Measurements from ENCODE around the gene LIPC.

Gene LIPC

DNA sequence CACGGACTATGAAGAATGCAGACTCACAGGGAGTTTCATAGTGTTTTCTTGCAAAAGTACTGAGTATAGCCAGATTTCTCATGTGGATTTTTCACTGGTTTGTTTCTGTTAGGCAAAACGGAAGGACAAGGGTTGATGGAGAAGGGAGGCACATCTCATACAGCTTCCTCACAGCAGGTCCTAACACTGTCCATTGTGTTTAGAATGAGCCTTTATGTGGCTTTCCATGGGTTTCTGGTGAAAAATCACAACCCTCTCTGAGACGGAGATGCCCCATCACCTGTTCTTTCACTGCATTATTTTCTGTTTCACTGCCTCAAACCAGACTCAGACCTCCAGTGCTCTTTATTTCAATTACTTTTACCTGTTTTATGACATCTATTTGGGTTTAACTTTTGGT, 25.0 kb upstream of the LIPC start:
- DNase-seq (ENCODE audit: low read depth): no peak

DNA sequence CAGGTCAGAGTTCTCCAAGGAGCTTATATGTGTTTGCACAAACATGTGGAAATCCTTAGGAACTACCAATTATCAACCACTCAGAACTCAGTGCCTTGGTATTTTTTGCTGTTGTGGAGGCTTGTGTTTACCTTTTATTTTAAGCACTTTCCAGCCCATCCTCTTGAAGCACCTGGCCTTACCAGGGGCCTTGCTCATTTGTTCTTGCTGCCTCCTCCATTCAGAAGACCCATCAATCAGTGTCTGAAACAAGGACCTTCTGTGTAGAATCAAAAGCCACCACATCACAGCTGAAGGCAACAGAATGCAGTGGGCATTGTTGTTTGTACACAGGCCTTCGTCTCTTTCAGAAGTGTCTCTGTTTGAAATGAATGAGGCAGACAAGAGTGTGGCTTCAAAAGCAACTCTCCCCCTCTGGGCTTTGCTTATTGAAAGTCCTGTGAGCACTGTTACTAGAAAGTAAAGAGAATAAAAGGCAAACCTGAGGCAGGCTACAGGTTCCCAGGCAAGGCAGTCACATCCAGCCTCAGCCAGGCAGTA, 24.5 kb upstream of the LIPC start:
- no peak for DNase-seq (ENCODE audit: low read depth)

DNA sequence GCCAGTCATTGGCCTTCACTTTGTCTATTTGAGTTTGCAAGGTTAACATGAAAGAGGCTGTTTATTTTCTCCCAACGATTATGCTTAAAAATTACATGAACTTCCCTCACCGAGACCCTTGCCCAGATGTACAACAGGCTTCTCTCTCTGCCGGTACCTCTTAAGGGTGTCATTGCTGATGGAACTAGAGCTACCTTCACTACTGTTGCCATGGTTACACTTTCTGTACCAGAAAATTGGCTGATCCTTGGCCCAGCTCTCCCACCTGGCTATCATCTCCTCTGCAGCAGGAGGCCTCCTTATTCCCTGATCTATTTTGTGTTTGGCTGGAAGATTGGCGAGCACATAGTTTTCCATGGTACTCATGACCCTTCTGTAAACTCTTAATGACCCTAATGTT, 24.0 kb upstream of the LIPC start:
- no peak for DNase-seq (ENCODE audit: low read depth)

DNA sequence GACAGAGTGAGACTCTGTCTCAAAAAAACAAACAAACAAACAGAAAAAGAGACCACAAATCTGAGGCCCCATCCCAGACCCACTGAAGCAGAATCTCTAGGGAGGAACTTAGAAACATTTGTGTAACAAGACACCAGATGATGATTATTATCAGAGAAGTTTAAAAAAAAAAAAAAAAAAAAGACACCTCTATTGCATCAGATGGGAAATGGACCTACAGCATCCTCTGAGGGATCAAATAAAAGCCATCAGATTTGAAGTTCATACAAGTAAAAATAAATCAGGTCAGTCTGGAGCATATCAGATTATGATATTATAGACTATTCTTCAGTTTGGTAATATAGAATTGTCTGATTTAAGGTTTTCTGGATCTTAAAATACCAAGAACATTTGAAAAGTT, 21.9 kb upstream of the LIPC start:
- no peak for DNase-seq (ENCODE audit: low read depth)

DNA sequence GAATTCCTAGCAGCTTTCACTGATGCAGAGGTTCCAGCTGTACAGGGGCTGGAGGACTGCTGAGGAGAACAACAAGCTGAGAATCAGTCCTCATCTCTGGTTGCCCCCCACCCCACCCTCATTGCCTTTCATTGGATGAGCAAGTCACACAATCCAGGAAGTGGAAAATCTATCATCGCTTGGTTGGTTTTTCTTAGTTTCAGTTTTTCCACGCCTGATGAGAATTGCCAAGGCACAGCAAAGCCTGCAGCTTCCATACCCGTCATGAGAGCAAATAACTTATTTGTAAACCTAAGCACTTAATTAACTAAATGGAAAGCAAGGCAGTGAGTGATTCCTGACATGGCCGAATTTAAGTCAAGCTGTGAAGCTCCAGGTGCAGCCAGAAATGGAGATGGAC, 21.4 kb upstream of the LIPC start:
- peak; percentile 23 for DNase-seq (ENCODE audit: low read depth)

DNA sequence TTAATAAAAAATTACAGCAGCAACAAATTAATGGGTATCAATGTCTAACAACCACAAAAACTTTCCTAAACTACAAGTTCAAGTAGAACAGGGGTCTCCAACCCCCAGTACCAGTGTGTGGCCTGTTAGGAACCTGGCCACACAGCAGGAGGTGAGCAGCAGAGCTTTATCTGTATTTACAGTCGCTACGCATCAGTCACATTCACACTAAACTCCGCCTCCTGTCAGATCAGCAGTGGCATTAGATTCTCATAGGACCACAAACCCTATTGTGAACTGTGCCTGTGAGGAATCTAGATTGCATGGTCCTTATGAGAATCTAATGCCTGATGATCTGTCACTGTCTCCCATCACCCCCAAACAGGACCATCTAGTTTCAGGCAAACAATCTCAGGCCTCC, 18.5 kb upstream of the LIPC start:
- DNase-seq (ENCODE audit: low read depth): no peak

DNA sequence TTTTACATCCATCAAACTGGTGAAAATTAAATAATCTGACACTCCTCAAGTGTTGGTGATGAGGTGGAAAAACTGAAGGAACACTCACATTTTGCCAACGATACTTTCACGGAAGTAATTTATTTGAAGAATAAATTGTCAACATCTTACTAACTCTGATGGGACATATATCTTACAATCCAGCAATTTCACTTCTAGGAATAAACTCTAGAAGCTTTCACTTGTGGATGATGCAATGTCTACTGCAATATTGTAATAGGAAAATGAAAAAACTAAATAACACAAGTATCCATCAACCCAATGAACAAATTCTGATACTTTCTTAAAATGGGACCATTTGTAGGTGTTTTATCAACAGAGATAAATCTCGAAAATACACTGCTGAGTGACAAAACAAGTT, 16.2 kb upstream of the LIPC start:
- DNase-seq (ENCODE audit: low read depth): no peak

DNA sequence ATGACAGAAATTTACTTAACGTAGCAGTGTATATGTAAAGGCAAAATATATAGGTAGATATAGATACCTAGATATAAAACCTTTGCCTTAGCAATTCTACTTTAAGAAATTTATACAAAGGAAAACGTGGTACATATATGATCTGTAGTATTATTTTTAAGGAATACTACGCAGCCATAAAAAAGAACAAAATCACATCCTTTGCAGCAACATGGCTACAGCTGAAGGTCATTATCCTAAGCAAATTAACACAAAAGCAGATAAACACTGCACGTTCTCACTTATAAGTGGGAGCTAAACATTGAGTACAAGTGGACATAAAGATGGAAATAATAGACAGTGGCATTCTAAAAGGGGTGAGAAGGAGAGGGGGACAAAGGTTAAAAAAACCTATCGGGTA, 14.8 kb upstream of the LIPC start:
- no peak for DNase-seq (ENCODE audit: low read depth)

DNA sequence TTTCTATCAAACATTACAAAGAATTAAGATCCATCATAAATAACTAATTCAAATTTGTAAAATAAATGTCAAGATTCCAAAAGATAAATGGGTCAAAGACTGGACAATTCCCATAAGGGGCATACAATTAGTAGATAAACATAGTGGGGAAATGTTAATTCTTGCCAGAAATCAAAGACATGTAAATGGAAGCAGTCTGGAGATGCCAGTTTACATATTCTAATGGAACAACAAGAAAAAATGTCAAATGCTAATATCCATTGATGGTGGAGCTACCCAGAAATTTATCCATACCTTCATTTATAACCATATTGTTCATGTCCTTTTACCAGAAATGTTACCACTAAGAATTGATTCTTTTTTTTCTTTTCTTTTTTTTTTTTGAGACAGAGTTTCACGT, 13.7 kb upstream of the LIPC start:
- DNase-seq (ENCODE audit: low read depth): no peak

DNA sequence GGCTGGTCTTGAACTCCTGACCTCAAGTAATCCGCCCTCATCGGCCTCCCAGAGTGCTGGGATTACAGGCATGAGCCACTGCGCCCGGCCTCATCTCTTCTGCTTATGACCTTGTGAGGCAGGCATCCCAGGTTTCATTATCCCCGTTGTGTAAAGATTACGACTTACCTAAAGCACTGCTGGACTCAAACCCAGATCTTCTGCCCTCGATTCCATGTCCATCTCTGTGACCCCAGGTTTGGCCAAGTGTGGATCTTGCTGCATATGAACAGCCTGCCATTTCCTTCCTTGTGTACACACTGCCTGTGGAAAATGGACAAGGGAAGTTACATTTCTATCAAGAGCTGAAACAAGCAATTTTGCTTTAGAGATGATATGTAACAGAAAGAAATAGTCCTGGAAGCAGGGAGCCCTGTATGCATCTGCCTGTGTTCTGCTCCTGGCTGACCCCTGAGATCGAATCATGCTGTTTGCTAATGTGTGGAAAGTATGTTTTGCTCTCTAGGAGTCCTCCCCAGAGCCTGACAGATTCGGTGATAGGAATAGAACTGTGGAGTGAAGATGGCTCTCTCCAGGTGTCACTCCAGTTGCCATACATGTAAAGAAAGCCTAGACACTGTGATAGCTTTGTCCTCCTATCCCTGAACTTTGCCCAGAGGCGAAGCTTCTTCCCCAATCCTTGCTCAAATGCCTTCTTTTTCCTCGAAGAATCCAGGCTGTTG, 11.8 kb upstream of the LIPC start:
- DNase-seq (ENCODE audit: low read depth): no peak

DNA sequence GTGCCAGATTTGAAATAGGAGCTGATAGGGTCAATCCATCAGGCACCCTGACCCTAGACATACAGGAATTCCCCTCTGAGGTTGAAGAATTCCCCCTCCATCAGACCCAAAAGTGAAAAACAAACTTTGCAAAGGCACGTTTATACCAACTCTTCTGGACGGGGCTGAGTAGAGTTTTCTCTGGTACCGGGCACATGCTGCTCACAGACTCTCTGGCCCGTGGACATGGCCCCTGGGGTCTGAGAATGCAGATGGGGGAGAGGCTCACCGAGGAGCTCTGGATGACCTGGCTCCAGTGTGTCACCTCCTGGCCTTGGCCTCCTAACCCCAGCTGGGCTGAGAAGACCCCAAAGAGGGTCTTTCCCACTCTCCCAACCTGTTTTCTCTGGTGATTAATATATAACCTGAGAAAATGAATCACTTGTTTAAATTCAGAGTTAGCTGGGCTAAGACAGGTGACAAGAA, 11.2 kb upstream of the LIPC start:
- no peak for DNase-seq (ENCODE audit: low read depth)

DNA sequence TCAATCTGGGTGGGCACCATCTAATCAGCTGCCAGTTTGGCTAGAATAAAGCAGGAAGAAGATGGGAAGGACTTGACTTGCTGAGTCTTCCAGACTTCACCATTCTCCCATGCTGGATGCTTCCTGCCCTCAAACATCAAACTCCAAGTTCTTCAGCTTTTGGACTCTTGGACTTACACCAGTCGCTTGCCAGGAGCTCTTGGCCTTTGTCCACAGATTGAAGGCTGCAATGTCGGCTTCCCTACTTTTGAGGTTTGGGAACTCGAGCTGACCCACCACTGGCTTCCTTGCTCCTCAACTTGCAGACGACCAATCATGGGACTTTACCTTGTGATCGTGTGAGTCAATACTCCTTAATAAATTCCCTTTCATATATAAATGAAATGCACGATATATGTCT, 8.6 kb upstream of the LIPC start:
- DNase-seq (ENCODE audit: low read depth): no peak

DNA sequence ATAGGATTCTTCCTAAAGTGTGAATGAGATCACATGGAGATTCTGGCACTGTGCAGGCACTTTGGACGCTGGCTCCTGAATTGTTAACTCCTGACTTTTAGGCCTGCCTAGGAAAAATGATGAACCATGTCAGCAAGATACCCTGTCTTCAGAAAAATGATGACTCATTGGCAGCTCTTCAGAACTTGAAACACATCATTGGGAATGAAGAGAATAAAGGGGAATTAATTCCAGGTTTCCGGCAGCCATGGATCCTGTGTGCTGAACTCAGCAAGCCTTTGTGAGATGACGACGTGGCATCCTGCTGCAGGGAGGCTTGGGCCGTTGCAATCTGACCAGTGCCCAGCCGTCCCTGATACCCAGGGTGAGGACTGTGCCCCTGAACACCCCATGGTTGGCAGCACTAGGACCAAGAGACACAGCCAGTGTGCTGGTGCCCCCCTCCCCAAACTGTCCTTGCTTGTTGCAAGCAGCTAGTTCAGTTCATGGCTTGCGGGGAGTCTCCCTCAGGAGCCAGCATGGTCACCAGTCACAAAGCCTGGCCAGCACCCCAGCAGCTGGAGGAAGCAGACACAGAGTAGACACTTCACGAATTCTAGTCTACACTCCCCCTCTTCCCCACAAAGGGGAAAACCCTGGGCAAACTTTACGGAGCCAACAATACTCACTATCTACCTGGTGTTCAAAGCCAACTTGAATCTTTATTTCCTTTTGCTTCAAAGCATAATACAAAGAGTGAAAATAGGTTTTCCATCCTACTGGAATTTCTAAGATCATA, 7.8 kb upstream of the LIPC start:
- DNase-seq (ENCODE audit: low read depth): no peak

DNA sequence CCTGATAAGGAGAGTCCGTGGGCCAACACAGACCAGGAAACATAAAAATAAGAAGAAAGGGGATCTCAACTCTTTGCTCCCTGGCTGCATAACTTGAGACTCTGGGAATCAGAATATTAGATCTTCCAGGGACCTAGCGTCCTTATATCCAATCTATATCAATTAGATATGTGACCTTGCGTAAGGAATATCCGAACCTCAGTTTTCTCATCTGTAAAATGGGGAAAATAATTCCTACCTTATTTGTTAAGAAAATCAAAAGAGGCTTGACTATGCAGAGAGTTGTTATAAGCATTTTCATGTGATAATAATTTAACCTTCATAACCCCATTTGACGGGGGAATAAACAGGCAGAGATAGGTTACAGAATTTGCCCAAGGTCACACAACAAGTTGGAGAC, 7.1 kb upstream of the LIPC start:
- DNase-seq (ENCODE audit: low read depth): no peak

DNA sequence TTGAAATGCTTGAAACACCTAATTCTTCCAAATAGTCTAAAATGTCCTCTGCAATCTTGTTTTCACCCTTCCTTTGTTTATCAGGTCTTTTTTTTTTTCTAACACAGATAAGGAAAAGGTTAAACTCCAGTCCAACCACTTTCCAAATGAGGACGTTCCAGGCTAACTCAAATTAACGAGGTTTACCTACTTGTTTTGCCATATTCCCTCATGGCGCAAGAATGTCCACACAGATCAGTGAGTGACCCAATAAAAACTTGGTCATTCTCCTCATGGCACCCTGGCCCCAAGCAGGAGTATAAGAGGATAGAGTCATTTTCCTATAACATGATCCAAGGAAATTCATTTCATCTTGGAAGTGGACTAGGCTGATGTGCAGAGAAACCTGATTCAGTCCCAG, 6.6 kb upstream of the LIPC start:
- DNase-seq (ENCODE audit: low read depth): no peak

DNA sequence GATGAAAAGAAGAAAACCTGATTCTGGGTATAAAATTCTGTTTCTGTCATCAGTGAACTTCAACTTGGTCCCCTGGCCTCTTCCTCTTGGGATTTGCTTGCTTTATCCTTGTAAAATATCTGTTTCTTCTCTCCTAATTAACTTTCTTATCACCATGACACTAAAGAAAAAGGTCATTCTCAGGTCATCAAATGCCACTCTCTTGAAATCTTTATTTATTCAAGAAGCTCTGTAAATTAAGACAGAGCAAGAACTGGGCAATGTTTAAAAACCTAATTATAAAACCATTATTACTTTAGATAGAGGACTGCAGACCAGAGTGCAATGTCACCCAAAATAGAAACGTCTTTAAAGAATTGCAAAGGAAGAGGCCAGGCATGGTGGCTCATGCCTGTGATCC, 6.0 kb upstream of the LIPC start:
- no peak for DNase-seq (ENCODE audit: low read depth)

DNA sequence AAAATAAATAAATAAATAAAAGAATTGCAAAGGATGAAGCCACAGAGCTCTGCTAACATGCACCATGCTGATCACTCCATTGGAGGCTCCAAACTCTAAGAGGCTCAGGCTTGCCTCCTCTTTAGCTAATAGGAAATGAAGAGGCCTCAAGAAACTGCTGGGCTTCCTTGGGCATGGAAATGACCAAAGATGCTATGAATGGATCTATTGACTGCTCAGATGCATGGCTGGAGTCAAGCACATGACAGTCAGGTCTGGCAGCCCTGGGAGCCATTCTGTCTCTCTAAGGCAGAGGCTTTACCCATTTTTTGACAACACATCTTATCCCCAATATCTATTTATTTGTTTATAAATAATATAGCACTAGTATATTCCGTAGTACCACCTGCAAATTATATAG, 5.3 kb upstream of the LIPC start:
- no peak for DNase-seq (ENCODE audit: low read depth)

DNA sequence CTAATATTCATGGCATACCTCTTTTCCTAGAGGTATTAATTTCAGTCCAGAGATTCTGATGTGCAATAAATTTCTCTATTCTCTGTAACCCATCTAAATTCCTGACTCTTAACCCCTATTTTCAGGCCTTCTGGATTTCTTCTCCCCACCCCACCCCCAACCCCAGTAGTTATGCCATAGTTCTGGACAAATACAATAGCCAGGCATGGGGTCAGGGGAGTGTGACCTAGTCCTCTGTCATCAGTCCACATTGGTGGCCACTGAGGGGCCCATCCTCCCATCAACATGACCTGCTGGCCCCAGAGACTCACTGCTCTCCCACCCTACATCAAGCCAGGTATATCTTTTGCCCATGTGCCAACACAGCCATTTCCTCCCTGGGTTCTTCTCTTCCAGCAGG, 3.8 kb upstream of the LIPC start:
- DNase-seq (ENCODE audit: low read depth): no peak

DNA sequence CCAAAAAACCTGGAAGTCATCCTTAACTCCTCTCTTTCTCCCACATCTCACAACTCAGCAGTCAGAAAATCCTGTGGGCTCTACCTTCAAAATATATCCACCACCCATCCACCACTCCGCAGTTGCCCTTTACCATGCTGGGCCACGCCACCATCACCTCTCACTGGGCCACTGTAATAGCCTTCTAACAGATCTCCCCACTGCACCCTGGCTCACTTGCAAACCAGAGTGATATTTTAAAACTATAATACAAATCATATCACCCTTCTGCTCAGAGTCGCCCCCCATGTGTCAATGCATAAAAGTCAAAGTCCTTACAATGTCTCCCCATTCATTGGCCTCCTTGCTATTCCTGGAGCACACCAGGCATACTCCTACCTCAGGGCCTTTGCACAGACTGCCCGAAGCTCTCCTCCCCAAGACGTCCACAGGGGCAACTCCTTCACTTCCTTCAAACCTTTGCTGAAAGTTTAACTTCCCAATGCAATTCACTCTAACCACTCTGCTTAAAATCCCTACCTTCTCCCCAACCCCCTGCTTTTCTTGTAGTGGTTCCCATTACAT, 1.5 kb upstream of the LIPC start:
- DNase-seq (ENCODE audit: low read depth): no peak

DNA sequence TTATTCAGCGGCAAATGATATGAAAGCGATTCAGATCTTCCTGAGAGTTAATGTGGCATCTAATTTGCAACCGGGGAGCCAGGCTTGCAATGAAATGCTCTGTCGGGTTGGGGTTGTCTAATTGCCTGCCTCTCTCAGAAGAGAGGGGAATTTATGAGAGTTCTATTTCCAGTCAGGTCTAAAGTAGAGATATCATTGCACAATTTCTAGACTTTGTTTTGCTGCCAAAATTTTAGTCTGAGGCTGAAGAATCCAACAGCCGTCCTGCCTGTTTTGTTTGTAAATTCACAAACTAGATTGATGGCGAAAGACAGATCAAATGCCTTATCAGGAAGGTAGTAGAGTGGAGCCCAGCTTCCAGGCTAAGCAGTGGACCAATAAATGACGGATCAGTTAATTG, 610 bp downstream of the LIPC start:
- no peak for DNase-seq (ENCODE audit: low read depth)

DNA sequence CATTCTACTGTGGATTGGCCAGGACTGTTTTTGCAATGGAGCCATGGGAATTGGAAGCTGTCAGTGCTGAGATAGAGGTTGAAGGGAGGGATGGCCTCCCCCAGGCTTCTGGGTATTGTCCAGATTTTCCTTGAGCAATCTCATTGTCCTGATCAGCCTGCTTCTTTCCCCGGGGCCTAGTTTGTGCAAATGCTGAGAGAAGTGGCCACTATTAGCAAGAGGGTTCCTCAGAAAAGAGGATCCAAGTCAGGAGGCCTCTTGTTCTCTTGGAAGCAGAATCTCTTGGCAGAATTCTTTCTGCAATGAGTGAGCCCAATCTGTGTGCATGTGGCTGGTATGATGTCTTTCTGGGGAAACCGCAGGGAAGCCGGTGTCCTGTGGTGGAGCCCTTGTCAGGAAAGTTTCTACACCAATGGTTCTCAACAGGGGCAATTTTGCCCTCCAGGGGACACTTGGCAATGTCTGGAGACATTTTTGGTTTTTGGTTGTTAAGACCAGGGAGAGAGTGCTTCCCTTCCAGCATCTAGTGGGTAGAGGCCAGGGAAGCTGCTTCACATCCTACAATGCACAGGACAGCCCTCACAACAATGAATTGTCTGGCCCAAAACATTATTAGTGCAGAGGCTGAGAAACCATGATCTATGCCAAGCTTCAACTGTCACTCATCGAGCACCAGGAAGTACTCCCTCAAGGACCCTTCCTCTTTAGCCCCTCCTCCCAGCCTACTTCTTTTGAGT, 2.0 kb downstream of the LIPC start:
- no peak for DNase-seq (ENCODE audit: low read depth)

DNA sequence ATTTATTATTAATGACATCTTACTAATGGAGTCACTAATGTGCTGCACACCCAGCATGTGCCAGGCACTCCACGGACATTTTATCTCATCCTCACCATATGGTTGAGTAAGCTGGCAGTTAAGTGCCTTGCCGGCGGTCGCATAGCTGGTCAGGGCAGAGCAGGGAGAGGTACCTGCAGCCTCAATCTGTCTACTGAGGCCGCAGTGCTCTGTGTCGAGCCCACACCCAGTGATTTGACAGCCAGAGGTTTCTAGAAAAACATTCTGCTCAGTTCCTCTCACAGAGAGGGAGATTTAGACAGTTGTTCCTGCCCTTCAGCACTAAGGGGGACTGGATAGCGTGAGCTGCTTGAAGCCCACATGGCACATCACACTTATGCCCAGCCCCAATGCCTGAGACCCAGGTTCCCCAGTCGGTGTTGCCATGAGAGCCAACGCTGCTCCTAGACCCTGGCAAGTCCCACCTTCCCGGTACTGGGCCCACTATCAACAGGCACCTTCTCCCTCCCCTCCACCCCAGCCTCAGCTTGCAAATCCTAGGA, 2.6 kb downstream of the LIPC start:
- no peak for DNase-seq (ENCODE audit: low read depth)

Measured in activated T-cell treated with anti-CD3 and anti-CD28 coated beads for 48 hours (primary cell).